ENCODE measurements around the gene HTRA3.

DNA sequence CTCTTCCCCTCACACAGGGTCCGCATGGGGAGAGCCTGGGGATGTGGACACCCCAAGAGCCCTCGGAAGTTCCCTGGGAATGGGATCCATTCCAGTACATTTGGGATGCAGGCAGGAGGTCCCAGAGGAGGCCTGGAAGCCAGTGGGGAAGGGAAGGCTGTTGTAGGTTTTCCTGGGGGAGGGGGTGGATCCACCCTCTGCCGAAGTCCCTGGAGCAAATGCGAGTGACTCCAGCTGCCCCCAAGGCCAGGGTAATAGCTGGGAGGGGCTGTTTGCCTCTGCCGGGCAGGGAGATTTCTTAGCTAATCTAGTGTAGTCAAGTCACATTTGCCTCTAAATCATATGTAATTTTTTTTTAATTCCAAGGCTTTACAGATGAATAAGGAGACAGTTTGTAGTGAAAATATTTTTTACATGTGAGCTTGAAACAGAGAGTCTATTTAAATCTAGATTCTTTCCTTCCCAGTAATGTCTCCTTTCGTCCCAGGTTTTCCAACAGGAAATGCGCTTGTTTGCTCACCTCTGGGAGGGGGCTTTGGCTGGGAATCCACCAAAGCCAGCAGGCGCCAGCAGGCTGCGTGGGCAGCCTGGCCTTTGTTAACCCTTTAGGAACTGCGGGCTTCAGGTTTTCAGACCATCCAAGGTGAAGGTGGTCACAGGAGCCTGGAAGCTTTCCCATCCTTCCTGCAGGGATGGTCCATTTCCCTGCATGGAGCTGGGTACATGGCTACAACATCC lies 43.7 kb upstream of the HTRA3 start:
- TF ChIP-seq, protein P1, sequence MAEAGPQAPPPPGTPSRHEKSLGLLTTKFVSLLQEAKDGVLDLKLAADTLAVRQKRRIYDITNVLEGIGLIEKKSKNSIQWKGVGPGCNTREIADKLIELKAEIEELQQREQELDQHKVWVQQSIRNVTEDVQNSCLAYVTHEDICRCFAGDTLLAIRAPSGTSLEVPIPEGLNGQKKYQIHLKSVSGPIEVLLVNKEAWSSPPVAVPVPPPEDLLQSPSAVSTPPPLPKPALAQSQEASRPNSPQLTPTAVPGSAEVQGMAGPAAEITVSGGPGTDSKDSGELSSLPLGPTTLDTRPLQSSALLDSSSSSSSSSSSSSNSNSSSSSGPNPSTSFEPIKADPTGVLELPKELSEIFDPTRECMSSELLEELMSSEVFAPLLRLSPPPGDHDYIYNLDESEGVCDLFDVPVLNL (CRISPR knock-in tag; IDR thresholded peaks at IDR 0.05; ENCODE audit: borderline replicate concordance, low read depth), result no peak
- TF ChIP-seq ZNF416 (CRISPR knock-in tag; IDR thresholded peaks at IDR 0.05), result no peak
- no peak for TF ChIP-seq ZNF671 (CRISPR knock-in tag; IDR thresholded peaks at IDR 0.05)
- TF ChIP-seq, protein P2, sequence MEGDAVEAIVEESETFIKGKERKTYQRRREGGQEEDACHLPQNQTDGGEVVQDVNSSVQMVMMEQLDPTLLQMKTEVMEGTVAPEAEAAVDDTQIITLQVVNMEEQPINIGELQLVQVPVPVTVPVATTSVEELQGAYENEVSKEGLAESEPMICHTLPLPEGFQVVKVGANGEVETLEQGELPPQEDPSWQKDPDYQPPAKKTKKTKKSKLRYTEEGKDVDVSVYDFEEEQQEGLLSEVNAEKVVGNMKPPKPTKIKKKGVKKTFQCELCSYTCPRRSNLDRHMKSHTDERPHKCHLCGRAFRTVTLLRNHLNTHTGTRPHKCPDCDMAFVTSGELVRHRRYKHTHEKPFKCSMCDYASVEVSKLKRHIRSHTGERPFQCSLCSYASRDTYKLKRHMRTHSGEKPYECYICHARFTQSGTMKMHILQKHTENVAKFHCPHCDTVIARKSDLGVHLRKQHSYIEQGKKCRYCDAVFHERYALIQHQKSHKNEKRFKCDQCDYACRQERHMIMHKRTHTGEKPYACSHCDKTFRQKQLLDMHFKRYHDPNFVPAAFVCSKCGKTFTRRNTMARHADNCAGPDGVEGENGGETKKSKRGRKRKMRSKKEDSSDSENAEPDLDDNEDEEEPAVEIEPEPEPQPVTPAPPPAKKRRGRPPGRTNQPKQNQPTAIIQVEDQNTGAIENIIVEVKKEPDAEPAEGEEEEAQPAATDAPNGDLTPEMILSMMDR (IDR thresholded peaks at IDR 0.05), result no peak
- no peak for TF ChIP-seq NFYB (CRISPR knock-in tag; conservative IDR thresholded peaks at IDR 0.05; ENCODE audit: low read depth)
- TF ChIP-seq FOXJ3 (CRISPR knock-in tag; IDR thresholded peaks at IDR 0.05; ENCODE audit: borderline replicate concordance), result no peak
- TF ChIP-seq, protein P3, sequence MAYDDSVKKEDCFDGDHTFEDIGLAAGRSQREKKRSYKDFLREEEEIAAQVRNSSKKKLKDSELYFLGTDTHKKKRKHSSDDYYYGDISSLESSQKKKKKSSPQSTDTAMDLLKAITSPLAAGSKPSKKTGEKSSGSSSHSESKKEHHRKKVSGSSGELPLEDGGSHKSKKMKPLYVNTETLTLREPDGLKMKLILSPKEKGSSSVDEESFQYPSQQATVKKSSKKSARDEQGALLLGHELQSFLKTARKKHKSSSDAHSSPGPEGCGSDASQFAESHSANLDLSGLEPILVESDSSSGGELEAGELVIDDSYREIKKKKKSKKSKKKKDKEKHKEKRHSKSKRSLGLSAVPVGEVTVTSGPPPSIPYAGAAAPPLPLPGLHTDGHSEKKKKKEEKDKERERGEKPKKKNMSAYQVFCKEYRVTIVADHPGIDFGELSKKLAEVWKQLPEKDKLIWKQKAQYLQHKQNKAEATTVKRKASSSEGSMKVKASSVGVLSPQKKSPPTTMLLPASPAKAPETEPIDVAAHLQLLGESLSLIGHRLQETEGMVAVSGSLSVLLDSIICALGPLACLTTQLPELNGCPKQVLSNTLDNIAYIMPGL (CRISPR knock-in tag; IDR thresholded peaks at IDR 0.05), result no peak
